HG03025 (cell line): ENCODE data around the gene TEX26.

Experiments
- ATAC-seq: cut with Tn5 transposase; IDR thresholded peaks from one replicate; pipeline ENCODE4 v1.9.1; 2021; ENCODE audit warnings: mild to moderate bottlenecking, moderate library complexity; ENCODE audit not compliant: unreplicated experiment, low FRiP score

Gene TEX26

DNA sequence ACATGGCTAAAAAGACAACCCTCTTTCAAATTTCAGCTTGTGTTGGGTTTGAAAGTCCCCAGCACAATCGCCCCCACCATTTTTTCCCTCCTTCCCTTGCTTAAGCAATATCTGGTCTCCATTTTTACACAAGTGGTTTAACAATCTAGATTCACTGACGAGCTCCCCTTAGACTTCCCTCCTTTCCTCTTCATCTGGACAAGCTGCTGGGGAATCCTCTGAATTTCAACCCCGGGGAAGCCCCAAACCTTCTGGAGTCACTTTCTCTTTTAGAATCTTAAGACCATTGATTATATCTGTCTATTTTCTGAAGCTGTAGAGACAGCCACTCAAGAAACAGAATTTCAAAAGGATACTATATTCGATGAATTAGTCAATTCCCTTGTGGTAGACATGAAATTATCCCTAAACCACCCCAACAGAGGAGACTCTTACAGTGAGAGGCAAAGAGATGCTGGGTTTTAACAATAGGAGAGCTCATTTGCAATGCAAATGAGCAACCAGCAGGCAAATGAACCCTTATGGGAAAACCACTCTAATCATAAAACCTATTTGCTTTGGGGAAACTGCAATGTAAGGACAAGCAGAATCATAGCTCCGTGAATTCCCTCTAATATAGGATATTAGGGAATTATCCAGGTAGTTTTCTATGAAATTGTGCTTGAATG is 78.9 kb downstream of the TEX26 start:
- no peak for ATAC-seq

DNA sequence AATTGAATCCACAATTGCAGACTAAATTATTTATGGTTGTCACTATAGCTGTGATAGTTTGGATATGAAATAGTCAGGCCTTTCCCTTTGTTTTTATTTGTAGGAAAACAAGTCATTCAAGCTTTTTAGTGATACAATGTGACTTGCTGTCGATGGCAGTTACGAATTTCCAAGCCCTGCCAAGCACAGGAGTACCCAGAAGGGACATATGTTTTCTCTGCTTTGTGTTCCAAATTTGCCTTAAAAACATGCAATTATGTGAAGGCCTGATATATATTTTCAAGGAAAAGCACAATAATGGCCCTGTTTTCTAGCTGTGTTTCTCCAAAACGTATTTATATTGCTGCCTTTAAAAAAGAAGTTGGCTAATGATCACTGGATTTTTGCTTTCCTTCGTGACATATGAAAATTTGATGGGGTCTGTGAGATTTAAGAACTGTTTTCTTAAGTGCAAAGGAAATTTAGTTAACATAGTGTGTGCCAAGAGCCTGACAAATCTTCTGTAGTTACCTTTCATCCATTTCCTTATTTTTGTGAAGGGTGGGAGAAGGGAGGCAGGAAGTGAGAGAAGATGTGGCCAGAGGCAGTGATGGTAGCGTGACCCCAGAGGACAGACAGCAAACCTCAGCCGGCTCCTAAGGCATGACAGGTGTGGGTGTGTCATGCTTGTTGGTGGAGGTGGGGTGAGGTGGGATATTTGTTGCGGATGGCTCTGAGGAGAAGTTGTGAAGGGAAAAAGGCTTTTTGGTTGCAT is 79.6 kb downstream of the TEX26 start:
- no peak for ATAC-seq

DNA sequence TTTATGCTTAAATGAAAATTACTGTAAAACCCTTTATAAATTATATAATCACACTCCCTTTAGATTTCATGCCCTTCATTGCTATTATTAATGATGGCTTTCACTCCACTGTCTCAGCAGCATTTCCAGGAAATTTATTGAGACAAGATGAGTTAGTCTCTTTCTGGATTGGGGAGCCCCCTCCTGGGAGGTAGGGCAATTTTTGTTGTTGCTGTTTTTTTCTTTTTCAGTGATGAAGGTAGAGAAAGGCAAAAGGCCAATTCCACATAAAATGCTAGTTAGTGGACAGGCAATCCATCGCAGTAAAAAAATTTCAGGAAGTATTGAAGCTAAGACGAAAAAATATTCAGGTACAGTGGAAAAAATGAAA is 80.2 kb downstream of the TEX26 start:
- ATAC-seq, result no peak

DNA sequence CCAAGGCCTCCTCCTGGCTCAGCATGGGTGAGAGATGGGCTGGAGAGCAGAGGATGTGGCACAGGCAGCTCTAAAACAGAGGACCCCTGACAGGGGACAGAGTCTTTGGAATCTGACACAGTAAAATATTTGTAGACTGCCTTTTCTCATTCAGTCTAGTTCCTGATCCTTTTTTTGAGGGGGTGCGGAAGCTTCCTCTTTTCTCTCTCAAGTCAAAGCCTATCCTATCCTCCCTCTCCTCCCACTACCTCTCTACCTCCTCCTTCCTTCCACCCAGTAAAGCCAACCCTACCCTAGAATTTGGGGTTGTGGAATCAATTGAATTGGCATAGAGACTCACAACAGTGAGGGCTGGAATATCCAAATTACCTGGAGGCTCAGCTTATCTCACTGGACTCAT is 82.0 kb downstream of the TEX26 start:
- no peak for ATAC-seq

DNA sequence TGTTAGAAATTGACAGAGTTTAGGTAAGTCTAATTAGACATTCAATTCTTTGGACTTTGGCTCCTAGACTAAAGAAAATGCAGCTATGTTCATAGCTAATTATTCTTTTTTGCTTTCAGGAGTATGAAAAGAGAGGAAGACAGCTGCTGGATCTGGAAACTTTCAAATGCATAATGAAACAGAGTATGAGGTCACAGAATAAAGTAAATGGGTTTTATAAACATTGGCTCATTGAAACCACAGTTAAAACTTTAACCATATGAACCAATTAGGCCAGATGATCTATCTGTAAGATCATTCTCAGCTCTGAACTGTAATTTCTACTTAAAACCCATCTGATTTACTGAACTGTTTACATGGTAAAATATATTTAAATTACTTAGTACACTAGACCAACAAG is 82.7 kb downstream of the TEX26 start:
- ATAC-seq, result no peak

DNA sequence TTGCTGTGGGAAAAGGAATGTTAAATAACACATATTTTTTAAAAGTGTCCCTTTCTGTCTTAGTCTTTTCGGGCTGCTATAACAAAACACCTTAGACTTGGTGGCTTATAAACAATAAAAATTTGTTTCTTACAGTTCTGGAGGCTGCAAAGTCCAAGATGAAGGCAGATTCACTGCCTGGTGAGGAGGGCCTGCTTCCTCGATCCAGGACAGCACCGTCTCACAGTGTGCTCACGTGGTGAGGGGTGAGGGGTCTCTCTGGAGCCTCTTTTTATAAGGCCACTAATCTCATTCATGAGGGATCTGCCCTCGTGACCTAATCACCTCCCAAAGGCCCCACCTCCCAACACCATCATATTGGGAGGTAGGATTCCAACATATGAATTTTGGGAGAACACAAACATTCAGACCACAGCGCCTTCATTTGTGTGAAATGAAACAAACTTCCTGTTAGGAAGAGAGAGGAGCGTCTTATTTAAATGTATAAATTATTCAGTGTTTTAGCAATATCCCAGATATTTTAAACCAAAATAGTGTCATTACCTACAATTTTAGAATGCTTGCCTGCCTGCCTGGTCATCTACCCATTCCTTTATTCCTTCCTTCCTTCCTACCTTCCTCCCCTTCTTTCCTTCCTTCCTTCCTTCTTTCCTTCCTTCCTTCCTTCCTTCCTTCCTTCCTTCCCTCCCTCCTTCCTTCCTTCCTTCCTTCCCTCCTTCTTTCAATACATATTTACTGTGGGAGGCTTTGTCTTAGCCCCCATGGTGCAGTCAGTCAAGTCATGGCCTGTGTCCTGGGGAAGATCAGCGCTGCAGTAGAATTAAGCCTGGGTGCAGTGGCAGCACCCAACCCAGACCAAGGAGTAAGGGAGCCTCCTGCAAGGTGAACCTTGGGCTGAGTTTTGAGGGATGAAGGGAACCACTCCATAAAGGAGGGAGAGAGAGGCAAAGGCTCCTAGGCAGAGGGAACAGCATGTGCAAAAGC is 84.2 kb downstream of the TEX26 start:
- ATAC-seq, result no peak

DNA sequence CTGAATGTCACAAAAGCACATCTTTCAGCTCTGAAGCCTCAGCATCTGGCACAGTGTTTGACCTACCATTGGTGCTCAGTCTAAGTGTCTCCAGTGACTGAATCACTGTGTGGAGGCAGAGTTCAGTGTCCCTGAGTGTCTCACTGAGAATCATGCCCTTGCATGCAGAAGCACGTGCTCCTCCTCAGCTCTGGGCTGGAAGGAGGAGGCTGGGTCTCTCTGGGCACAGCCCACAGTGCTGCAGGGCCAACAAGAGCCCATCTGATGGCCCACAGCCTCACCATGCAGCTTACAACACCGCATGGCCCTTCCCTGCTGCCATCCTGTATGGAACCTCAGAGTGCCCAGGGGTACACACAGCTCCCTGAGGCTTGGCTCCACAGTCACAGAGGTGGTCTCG is 86.1 kb downstream of the TEX26 start:
- no peak for ATAC-seq

DNA sequence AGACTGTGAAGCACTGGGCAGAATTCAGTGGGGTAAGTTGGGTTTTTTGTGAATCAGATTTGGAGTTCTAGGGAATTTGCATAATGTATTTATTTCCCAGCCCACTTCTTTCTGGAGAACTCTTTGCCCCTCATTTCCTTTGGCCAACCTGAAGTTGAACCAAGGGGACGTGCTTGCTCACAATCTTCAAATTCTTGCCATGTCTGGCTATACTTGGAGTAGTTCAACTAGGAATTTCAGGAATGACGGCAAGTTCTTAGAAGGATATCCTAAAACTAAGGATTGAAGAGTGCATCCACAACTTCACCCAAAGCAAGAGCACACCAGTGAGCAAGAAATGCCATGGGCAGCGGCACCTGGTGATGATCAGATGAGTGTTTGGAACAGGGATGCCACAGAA is 88.5 kb downstream of the TEX26 start:
- no peak for ATAC-seq

DNA sequence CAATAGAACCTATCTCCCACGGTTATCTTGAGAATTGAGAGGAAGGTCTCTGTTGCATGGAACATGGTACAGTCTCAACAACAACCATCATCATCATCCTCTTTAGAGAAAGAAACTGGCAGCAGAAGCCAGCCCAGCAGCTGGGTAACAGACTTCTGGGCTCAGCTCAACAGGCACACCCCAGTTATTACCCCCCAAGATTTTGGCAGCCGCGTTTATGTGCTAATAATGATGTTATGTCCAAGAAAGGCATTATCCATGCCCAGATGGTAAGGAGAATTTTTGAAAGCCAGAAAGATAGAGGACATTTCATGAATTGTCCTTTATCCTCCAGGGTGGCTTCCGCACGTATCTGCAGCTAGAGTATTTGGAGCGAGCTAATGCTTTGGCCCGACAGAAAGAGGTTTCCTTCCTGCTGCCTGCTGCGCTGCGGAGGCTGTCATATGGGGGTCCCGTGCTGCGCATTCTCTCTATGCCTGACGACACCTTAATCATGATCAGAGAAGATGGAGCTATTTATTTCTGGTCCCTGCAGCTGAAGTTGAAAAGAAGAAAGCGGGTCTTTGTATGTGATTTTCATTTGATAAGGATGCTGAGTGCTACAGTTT is 89.9 kb downstream of the TEX26 start:
- no peak for ATAC-seq

DNA sequence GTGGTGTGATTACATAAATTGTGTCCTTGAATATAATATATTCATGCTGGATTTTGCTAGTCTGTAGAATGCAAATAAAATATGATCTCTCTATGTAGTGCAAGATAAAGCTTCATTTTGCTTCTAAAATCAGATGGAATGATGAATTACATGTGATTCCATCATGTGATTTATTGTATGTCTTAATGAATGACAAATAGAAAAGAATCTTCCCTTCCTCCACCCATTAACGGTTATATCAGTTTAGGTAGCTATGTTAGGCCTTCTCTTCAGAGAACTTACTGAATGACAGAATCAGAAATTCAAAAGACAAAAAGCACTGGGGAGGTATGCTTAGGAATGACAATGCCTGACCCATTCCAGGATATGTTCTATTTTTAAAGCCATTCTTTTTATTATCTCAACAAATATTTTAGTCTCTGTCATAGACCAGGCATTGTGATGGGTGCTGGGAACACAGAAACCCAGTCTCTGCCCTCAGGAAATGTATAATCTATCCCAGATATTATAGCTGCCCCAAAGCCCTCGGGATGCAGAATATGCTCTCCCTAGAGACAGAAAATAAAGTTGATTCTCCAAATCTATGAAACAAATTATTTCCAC is 90.6 kb downstream of the TEX26 start:
- no peak for ATAC-seq
